Vagina (tissue), 2 donors: ENCODE results near the gene MUC4.

ENCODE experiments used
- POLR2A ChIP-seq, 2 donors: fragments of 450-650 bp; IDR thresholded peaks; one replicate each; pipeline ENCODE4 v1.6.1; 2017; ENCODE audit warnings: antibody characterized with exemption in 2 of 2, mild to moderate bottlenecking in 2 of 2, moderate library complexity in 2 of 2
- POLR2AphosphoS5 ChIP-seq, 2 donors: sonication (generic); formaldehyde crosslinking; IDR thresholded peaks; one replicate each; pipeline ENCODE4 v1.9.0; 2017; ENCODE audit warnings: antibody characterized with exemption in 2 of 2, mild to moderate bottlenecking in 2 of 2, low read depth in 1 of 2; ENCODE audit not compliant: insufficient read depth in 1 of 2
- TF ChIP-seq, protein P1 (sequence below), 3 experiments: fragments of 450-650 bp in 2 of 3; fragments of 200-600 bp in 1 of 3; sonication (generic) in 1 of 3; IDR thresholded peaks; one replicate each; pipeline ENCODE4 v1.5.1; 2017 to 2019; ENCODE audit warnings: antibody characterized with exemption in 3 of 3, mild to moderate bottlenecking in 2 of 3, moderate library complexity in 2 of 3

DNA sequence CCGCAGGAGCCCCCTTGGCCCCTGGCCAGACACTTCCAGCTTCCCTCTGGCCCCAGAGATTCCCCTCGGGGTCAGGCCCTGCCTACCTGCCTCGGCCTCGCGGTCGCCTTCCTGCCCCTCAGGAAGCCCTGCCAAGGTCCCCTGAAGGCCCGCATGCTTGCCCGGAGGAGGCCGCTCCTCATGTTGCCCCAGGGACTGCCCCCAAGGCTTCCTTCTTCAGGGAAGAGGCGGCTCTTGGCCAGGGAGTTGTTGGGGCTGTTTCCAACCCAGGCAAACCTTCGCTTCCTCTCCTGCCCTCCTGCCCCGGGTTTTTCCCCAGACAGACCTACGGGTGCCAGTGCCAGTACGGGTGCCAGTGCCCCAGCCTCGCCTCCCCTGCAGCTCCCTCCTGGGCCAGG, 13.5 kb upstream of the MUC4 start:
- TF ChIP-seq, protein P1, sequence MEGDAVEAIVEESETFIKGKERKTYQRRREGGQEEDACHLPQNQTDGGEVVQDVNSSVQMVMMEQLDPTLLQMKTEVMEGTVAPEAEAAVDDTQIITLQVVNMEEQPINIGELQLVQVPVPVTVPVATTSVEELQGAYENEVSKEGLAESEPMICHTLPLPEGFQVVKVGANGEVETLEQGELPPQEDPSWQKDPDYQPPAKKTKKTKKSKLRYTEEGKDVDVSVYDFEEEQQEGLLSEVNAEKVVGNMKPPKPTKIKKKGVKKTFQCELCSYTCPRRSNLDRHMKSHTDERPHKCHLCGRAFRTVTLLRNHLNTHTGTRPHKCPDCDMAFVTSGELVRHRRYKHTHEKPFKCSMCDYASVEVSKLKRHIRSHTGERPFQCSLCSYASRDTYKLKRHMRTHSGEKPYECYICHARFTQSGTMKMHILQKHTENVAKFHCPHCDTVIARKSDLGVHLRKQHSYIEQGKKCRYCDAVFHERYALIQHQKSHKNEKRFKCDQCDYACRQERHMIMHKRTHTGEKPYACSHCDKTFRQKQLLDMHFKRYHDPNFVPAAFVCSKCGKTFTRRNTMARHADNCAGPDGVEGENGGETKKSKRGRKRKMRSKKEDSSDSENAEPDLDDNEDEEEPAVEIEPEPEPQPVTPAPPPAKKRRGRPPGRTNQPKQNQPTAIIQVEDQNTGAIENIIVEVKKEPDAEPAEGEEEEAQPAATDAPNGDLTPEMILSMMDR (IDR thresholded peaks at IDR 0.05), result no peak
- TF ChIP-seq POLR2A (IDR thresholded peaks at IDR 0.05) (no peak), POLR2AphosphoS5 (IDR thresholded peaks at IDR 0.05; ENCODE audit: insufficient read depth in 1 of 2, low read depth in 1 of 2) (no peak)
